H1 (cell line): ENCODE data around the gene C1orf185. TPM values are rescaled to one million over a fixed set of nuclear protein-coding genes. Genes with fewer than 3 reads are reported as not detected.
A peak's percentile ranks its signal among the peaks of the same experiment; 100 is the strongest.

Source experiments
- CTCF ChIA-PET: fragments of 300-600 bp; sonication (Branson Sonifier 250); formaldehyde crosslinking; loops from one replicate; lab custom pipeline; 2021; ENCODE audit not compliant: partially characterized antibody; lab: Charles Lee
- POLR2A ChIA-PET: fragments of 300-600 bp; sonication (Branson Sonifier 250); formaldehyde crosslinking; loops from one replicate; lab custom pipeline; 2021; ENCODE audit warnings: inconsistent platforms; ENCODE audit not compliant: partially characterized antibody; lab: Charles Lee
- DNase-seq, 2 experiments: peaks; one replicate each; pipeline versions ENCODE4 v3.0.0 to v3.0.0-alpha.2; 2010 to 2022; ENCODE audit warnings: low spot score in 2 of 2, low read depth in 1 of 2, mixed read lengths in 1 of 2
- FAIRE-seq: peaks from 2 replicates; lab custom pipeline; 2011; peaks lifted over from hg19 to GRCh38; lab: Jason Lieb, UNC
- H2AFZ ChIP-seq: 2 replicates; pipeline ENCODE4 v1.8.1; 2012; ENCODE audit warnings: low read length, inconsistent platforms
- H2AK5ac ChIP-seq: 2 replicates; pipeline ENCODE4 v1.6.1; 2013; ENCODE audit warnings: low read depth, low read length
- H2BK120ac ChIP-seq: replicated peaks from 2 replicates; pipeline ENCODE3; 2013; ENCODE audit warnings: low read depth, low read length, inconsistent platforms
- H2BK12ac ChIP-seq: 2 replicates; pipeline ENCODE4 v1.6.1; 2013; ENCODE audit warnings: low read depth, low read length
- H2BK15ac ChIP-seq: 2 replicates; pipeline ENCODE4 v1.6.1; 2013; ENCODE audit warnings: low read length
- H2BK20ac ChIP-seq: 2 replicates; pipeline ENCODE4 v1.6.1; 2013; ENCODE audit warnings: low read length
- H2BK5ac ChIP-seq: 2 replicates; pipeline ENCODE4 v1.6.1; 2013; ENCODE audit warnings: low read depth, low read length
- H3K14ac ChIP-seq: 2 replicates; pipeline ENCODE4 v1.6.1; 2013; ENCODE audit warnings: inconsistent platforms; ENCODE audit not compliant: insufficient read length
- H3K18ac ChIP-seq: 2 replicates; pipeline ENCODE4 v1.6.1; 2013; ENCODE audit warnings: low read length; ENCODE audit errors: extremely low read depth
- H3K23ac ChIP-seq: 2 replicates; pipeline ENCODE4 v1.6.1; 2013; ENCODE audit warnings: inconsistent platforms; ENCODE audit not compliant: insufficient read length
- H3K23me2 ChIP-seq: 2 replicates; pipeline ENCODE4 v1.6.1; 2013; ENCODE audit warnings: low read depth, low read length
- H3K27ac ChIP-seq: 2 replicates; pipeline ENCODE4 v1.6.1; 2011; ENCODE audit warnings: low read depth, low read length, inconsistent platforms
- H3K27me3 ChIP-seq, 4 experiments: replicated peaks in 1 of 4; 1 replicate in 1 of 4; 2 replicates in 3 of 4; pipeline versions ENCODE4 v1.6.1 to v1.8.1; 2011 to 2013; ENCODE audit warnings: low read length in 3 of 4, mild to moderate bottlenecking in 3 of 4, inconsistent platforms in 2 of 4, mixed read lengths in 2 of 4, moderate library complexity in 1 of 4; ENCODE audit not compliant: control insufficient read depth in 3 of 4, insufficient read depth in 3 of 4; ENCODE audit errors: extremely low read depth in 1 of 4
- H3K36me3 ChIP-seq, 4 experiments: 2 replicates each; pipeline versions ENCODE4 v1.6.1 to v1.8.1; 2011 to 2013; ENCODE audit warnings: mild to moderate bottlenecking in 4 of 4, low read length in 3 of 4, moderate library complexity in 2 of 4, control low read depth in 1 of 4, inconsistent platforms in 1 of 4; ENCODE audit not compliant: insufficient read depth in 4 of 4, control insufficient read depth in 2 of 4
- H3K4ac ChIP-seq: replicated peaks from 2 replicates; pipeline ENCODE3; 2013; ENCODE audit warnings: low read length, low read depth, mixed read lengths, inconsistent platforms; ENCODE audit not compliant: insufficient read length
- H3K4me1 ChIP-seq, 4 experiments: replicated peaks in 1 of 4; 1 replicate in 1 of 4; 2 replicates in 3 of 4; pipeline versions ENCODE4 v1.6.1 to v1.8.1; 2011 to 2013; ENCODE audit warnings: low read length in 3 of 4, inconsistent platforms in 2 of 4, mixed read lengths in 1 of 4; ENCODE audit not compliant: insufficient read depth in 4 of 4, control insufficient read depth in 3 of 4
- H3K4me2 ChIP-seq, 2 experiments: 2 replicates each; pipeline versions ENCODE4 v1.6.1 to v1.8.1; 2011 to 2013; ENCODE audit warnings: low read depth in 2 of 2, low read length in 2 of 2, control low read depth in 1 of 2, inconsistent platforms in 1 of 2, mild to moderate bottlenecking in 1 of 2; ENCODE audit not compliant: insufficient read depth in 1 of 2
- H3K4me3 ChIP-seq, 4 experiments: fragments of 200-600, 300-600 bp in 1 of 4; sonication (generic), shearing (Covaris generic), sonication (Bioruptor Twin) in 1 of 4; 2 replicates each; pipeline versions ENCODE4 v1.5.1 to v1.8.1; 2011 to 2016; ENCODE audit warnings: low read length in 4 of 4, low read depth in 3 of 4, control low read depth in 2 of 4, inconsistent platforms in 2 of 4, mild to moderate bottlenecking in 2 of 4, mixed read lengths in 1 of 4, moderate library complexity in 1 of 4; ENCODE audit not compliant: insufficient read depth in 2 of 4; ENCODE audit errors: extremely low read depth in 1 of 4
- H3K56ac ChIP-seq: replicated peaks from 2 replicates; pipeline ENCODE3; 2013; ENCODE audit warnings: low read depth, mild to moderate bottlenecking, mixed read lengths, low read length, inconsistent platforms; ENCODE audit not compliant: insufficient read length
- H3K79me1 ChIP-seq: 2 replicates; pipeline ENCODE4 v1.6.1; 2013; ENCODE audit warnings: low read depth, low read length, control low read depth
- H3K79me2 ChIP-seq, 2 experiments: 2 replicates each; pipeline versions ENCODE4 v1.6.1 to v1.8.1; 2012 to 2013; ENCODE audit warnings: low read length in 2 of 2, mild to moderate bottlenecking in 2 of 2, inconsistent platforms in 1 of 2; ENCODE audit not compliant: insufficient read depth in 2 of 2, control insufficient read depth in 1 of 2
- H3K9ac ChIP-seq, 4 experiments: replicated peaks in 1 of 4; 1 replicate in 1 of 4; 2 replicates in 3 of 4; pipeline versions ENCODE4 v1.6.1 to v1.8.1; 2011 to 2013; ENCODE audit warnings: low read depth in 3 of 4, low read length in 3 of 4, control low read depth in 2 of 4, mild to moderate bottlenecking in 2 of 4, moderate library complexity in 2 of 4, inconsistent platforms in 1 of 4; ENCODE audit errors: extremely low read depth in 1 of 4
- H3K9me3 ChIP-seq, 2 experiments: 2 replicates each; pipeline versions ENCODE4 v1.6.1 to v1.8.1; 2012 to 2013; ENCODE audit warnings: mild to moderate bottlenecking in 2 of 2, moderate library complexity in 2 of 2, control low read depth in 1 of 2, inconsistent platforms in 1 of 2, low read depth in 1 of 2, low read length in 1 of 2, mixed read lengths in 1 of 2; ENCODE audit not compliant: insufficient read depth in 2 of 2
- H4K20me1 ChIP-seq, 2 experiments: replicated peaks in 1 of 2; 2 replicates each; pipeline versions ENCODE3 to v1.8.1; 2011 to 2013; ENCODE audit warnings: inconsistent platforms in 2 of 2, low read length in 2 of 2, mild to moderate bottlenecking in 1 of 2; ENCODE audit not compliant: insufficient read depth in 2 of 2, control insufficient read depth in 1 of 2
- H4K5ac ChIP-seq: 2 replicates; pipeline ENCODE4 v1.6.1; 2013; ENCODE audit warnings: low read length, low read depth, mixed read lengths, inconsistent platforms; ENCODE audit not compliant: insufficient read length
- H4K8ac ChIP-seq: 2 replicates; pipeline ENCODE4 v1.8.0; 2013; ENCODE audit warnings: mild to moderate bottlenecking, moderate library complexity, low read length, inconsistent platforms; ENCODE audit not compliant: insufficient read depth; ENCODE audit errors: extremely low read depth
- H4K91ac ChIP-seq: replicated peaks from 2 replicates; pipeline ENCODE3; 2013; ENCODE audit warnings: low read length, mixed read lengths, inconsistent platforms; ENCODE audit not compliant: insufficient read length
- BCL11A ChIP-seq, 2 experiments: IDR thresholded peaks; one replicate each; pipeline ENCODE4 v1.6.1; 2011; ENCODE audit warnings: low read depth in 2 of 2, low read length in 2 of 2, mild to moderate bottlenecking in 2 of 2
- MAFK ChIP-seq: IDR thresholded peaks from 2 replicates; pipeline ENCODE4 v1.6.1; 2012; ENCODE audit warnings: low read depth, mild to moderate bottlenecking, improper control_type of control experiment, low read length
- polyA plus RNA-seq, 7 experiments: library from polyadenylated mRNA; depleted of rRNA in 3 of 7; stranded (reverse) in 5 of 7; unstranded in 2 of 7; fragments of >200 nt in 5 of 7; fragments of 200-250 nt in 2 of 7; gene quantifications; 1 replicate in 5 of 7; 2 replicates in 1 of 7; 4 replicates in 1 of 7; pipeline versions ENCODE4 v1.2.1 to v1.2.3, GENCODE V29; 2011 to 2013; ENCODE audit warnings: missing spikeins in 2 of 7, mixed read lengths in 2 of 7
- total RNA-seq: library from RNA; stranded (reverse); fragmentation: NEBNext Ultra II Directional; extraction: Animal tissue kit (Norgen Biotek cat#: 25700); gene quantifications from 2 replicates; pipeline ENCODE4 v1.2.1, GENCODE V29; 2021

Gene C1orf185
- total and polyA plus RNA-seq, 2 of the 8 experiments (the other 6 are each of a cell fraction or from before 2014, with no cell fraction given): not detected

DNA sequence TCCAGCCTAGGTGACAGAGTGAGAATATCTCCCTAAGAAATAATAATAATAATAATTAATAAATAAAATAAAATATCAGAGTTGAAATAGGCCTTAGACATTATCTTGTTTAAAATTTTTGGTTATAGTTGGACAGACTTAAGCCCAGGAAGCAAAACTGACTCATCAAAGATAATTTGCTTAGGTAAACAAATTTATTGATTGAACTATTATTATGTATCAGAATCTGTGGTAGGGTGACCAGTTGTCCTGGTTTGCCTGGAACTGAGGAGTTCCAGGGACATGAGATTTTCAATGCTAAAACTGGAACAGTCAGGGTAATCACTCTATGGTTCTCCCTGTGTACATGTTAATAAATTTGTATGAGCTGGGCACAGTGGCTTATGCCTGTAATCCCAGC is 86.2 kb downstream of the C1orf185 start:
- CTCF ChIA-PET: interaction anchor here (0.7 to 7.5 kb wide), 20 partner anchors 9 to 419 kb away, joined by 3 to 83 read pairs (median 6); partner anchors contain the start of gene FAF1

More for the DNA sequence above, 86.2 kb downstream of the C1orf185 start:
- H3K9ac ChIP-seq: no peak overlapping the region
- no peaks in the 10 kb centered on the region for H3K9me3 ChIP-seq
- no peaks in the 10 kb centered on the region for H3K27me3 ChIP-seq
- no peak overlapping the region for H3K4ac ChIP-seq
- no peak overlapping the region for H3K23ac ChIP-seq
- no peaks in the 10 kb centered on the region for H3K79me2 ChIP-seq
- H2AFZ ChIP-seq: no peak overlapping the region
- no peak overlapping the region for H2BK12ac ChIP-seq
- no peak overlapping the region for H4K91ac ChIP-seq
- no peak overlapping the region for H3K4me3 ChIP-seq
- H3K4me1 ChIP-seq: no peaks in the 10 kb centered on the region
- FAIRE-seq (no peak), DNase-seq (no peak)
- H2BK5ac ChIP-seq: no peak overlapping the region
- no peak overlapping the region for H3K4me2 ChIP-seq
- no peak overlapping the region for H4K8ac ChIP-seq
- H3K14ac ChIP-seq: no peak overlapping the region
- TF ChIP-seq MAFK: peak; percentile 28; the same call in 1 of the 2 replicates
- no peak for TF ChIP-seq BCL11A (IDR thresholded peaks at IDR 0.05; ENCODE audit: low read depth in 2 of 2, low read length in 2 of 2)
- no peak overlapping the region for H2BK15ac ChIP-seq
- no peak overlapping the region for H3K27ac ChIP-seq
- POLR2A ChIA-PET: no interaction called here
- H3K36me3 ChIP-seq: no peaks in the 10 kb centered on the region
- no peak overlapping the region for H2BK120ac ChIP-seq
- H4K20me1 ChIP-seq: no peaks in the 10 kb centered on the region
- H2BK20ac ChIP-seq: no peak overlapping the region
- H3K79me1 ChIP-seq: no peaks in the 10 kb centered on the region
- H3K23me2 ChIP-seq: no peaks in the 10 kb centered on the region; the same call in 1 of the 2 replicates
- H3K18ac ChIP-seq: no peak overlapping the region
- H3K56ac ChIP-seq: no peak overlapping the region
- no peak overlapping the region for H4K5ac ChIP-seq
- no peak overlapping the region for H2AK5ac ChIP-seq
